SK-N-SH (cell line): Measurements from ENCODE around the gene FNDC4. TPM values are rescaled to one million over a fixed set of nuclear protein-coding genes. Genes with fewer than 3 reads are reported as not detected.

Source experiments
- CTCF ChIA-PET: fragments of 300-600, 350-600 bp; formaldehyde crosslinking; extraction: SDS; loops from one replicate; lab custom pipeline; 2021; lab: Yijun Ruan, JAX
- POLR2A ChIA-PET: fragments of 350-600 bp; sonication (Branson Sonifier 250); formaldehyde crosslinking; extraction: SDS; loops from one replicate; lab custom pipeline; 2020; ENCODE audit warnings: antibody characterized with exemption, inconsistent platforms; lab: Yijun Ruan, JAX
- DNase-seq: peaks from one replicate; pipeline ENCODE4 v3.0.0; 2012
- H2AFZ ChIP-seq: fragments of 200-600 bp; sonication (generic); 2 replicates; pipeline ENCODE4 v1.8.1; 2016; ENCODE audit warnings: antibody characterized with exemption, mild to moderate bottlenecking, low read depth
- H3F3A ChIP-seq: fragments of 200-600 bp; sonication (generic); replicated peaks from 2 replicates; pipeline ENCODE3; 2016; ENCODE audit warnings: antibody characterized with exemption, mild to moderate bottlenecking; ENCODE audit not compliant: insufficient read depth
- H3K27ac ChIP-seq, 2 experiments: fragments of 200-500 bp in 1 of 2; fragments of 200-600 bp in 1 of 2; sonication (Bioruptor generic) in 1 of 2; sonication (generic), shearing (Covaris generic) in 1 of 2; 2 replicates each; pipeline versions ENCODE4 v1.5.1 to v1.6.1; 2014 to 2016; ENCODE audit warnings: low read depth in 2 of 2, inconsistent platforms in 1 of 2, low read length in 1 of 2, mild to moderate bottlenecking in 1 of 2, mixed read lengths in 1 of 2
- H3K27me3 ChIP-seq: fragments of 200-600 bp; sonication (generic), shearing (Covaris generic); 2 replicates; pipeline ENCODE4 v1.6.1; 2016; ENCODE audit warnings: mixed run types; ENCODE audit not compliant: insufficient read depth
- H3K36me3 ChIP-seq, 2 experiments: fragments of 200-500 bp in 1 of 2; fragments of 200-600 bp in 1 of 2; sonication (Bioruptor generic) in 1 of 2; sonication (generic) in 1 of 2; replicated peaks in 1 of 2; 2 replicates each; pipeline versions ENCODE3 to v1.5.1; 2014 to 2016; ENCODE audit warnings: low read length in 1 of 2, mild to moderate bottlenecking in 1 of 2; ENCODE audit not compliant: insufficient read depth in 2 of 2, control insufficient read depth in 1 of 2
- H3K4me1 ChIP-seq, 2 experiments: fragments of 200-500 bp in 1 of 2; fragments of 200-600 bp in 1 of 2; sonication (Bioruptor generic) in 1 of 2; sonication (generic), shearing (Covaris generic) in 1 of 2; 2 replicates each; pipeline versions ENCODE4 v1.5.1 to v1.6.1; 2014 to 2016; ENCODE audit warnings: low read depth in 1 of 2, low read length in 1 of 2, mixed run types in 1 of 2; ENCODE audit not compliant: insufficient read depth in 2 of 2, control insufficient read depth in 1 of 2
- H3K4me2 ChIP-seq: fragments of 200-600 bp; sonication (generic), shearing (Covaris generic); 2 replicates; pipeline ENCODE4 v1.6.1; 2017; ENCODE audit warnings: mixed run types
- H3K4me3 ChIP-seq, 2 experiments: fragments of 200-500 bp in 1 of 2; fragments of 200-600 bp in 1 of 2; sonication (Bioruptor generic) in 1 of 2; sonication (generic), shearing (Covaris generic) in 1 of 2; 2 replicates each; pipeline versions ENCODE4 v1.5.1 to v1.8.1; 2014 to 2016; ENCODE audit warnings: low read depth in 2 of 2, inconsistent platforms in 1 of 2, low read length in 1 of 2, mild to moderate bottlenecking in 1 of 2, mixed read lengths in 1 of 2, moderate library complexity in 1 of 2
- H3K79me2 ChIP-seq: fragments of 200-600 bp; sonication (generic); 2 replicates; pipeline ENCODE4 v1.8.1; 2017; ENCODE audit warnings: mild to moderate bottlenecking; ENCODE audit not compliant: insufficient read depth
- H3K9ac ChIP-seq: fragments of 200-600 bp; sonication (generic); 2 replicates; pipeline ENCODE4 v1.6.1; 2017; ENCODE audit warnings: mixed run types
- H3K9me2 ChIP-seq: fragments of 200-600 bp; sonication (generic); 2 replicates; pipeline ENCODE4 v1.6.1; 2017; ENCODE audit warnings: mixed run types
- H3K9me3 ChIP-seq: fragments of 200-600 bp; sonication (generic); 2 replicates; pipeline ENCODE4 v1.6.1; 2017; ENCODE audit warnings: mixed run types, mild to moderate bottlenecking, moderate library complexity
- H4K20me1 ChIP-seq: fragments of 200-600 bp; sonication (generic); 2 replicates; pipeline ENCODE4 v1.6.1; 2017; ENCODE audit warnings: mild to moderate bottlenecking, mixed run types; ENCODE audit not compliant: insufficient read depth
- CHD2 ChIP-seq: fragments of 150-350 bp; IDR thresholded peaks from 2 replicates; pipeline ENCODE4 v1.6.1; 2018; ENCODE audit warnings: low read length; ENCODE audit not compliant: partially characterized antibody
- EP300 ChIP-seq, 2 experiments: IDR thresholded peaks; 2 replicates each; pipeline versions ENCODE4 v1.4.0 to v1.6.1; 2012; ENCODE audit warnings: borderline replicate concordance in 1 of 2, low read depth in 1 of 2, low read length in 1 of 2
- FOXM1 ChIP-seq: IDR thresholded peaks from 2 replicates; pipeline ENCODE4 v1.4.0; 2012; ENCODE audit warnings: low read depth, mild to moderate bottlenecking
- JUND ChIP-seq: IDR thresholded peaks from 2 replicates; pipeline ENCODE4 v1.4.0; 2012
- MEF2A ChIP-seq: IDR thresholded peaks from 2 replicates; pipeline ENCODE4 v1.4.0; 2012; ENCODE audit warnings: low read depth, borderline replicate concordance
- MXI1 ChIP-seq: IDR thresholded peaks from 2 replicates; pipeline ENCODE4 v1.6.1; 2012; ENCODE audit warnings: mild to moderate bottlenecking, low read depth, low read length, improper control_type of control experiment
- NFIC ChIP-seq: IDR thresholded peaks from 2 replicates; pipeline ENCODE4 v1.4.0; 2012; ENCODE audit warnings: borderline replicate concordance
- NRF1 ChIP-seq: IDR thresholded peaks from 2 replicates; pipeline ENCODE4 v1.6.1; 2012; ENCODE audit warnings: low read depth, mild to moderate bottlenecking, low read length
- POLR2AphosphoS5 ChIP-seq: IDR thresholded peaks from 2 replicates; pipeline ENCODE4 v1.6.1; 2012; ENCODE audit warnings: low read depth, low read length
- RCOR1 ChIP-seq: fragments of 150-350 bp; IDR thresholded peaks from 2 replicates; pipeline ENCODE4 v1.6.1; 2017; ENCODE audit warnings: antibody characterized with exemption, low read length
- RFX5 ChIP-seq: IDR thresholded peaks from 2 replicates; pipeline ENCODE4 v1.6.1; 2012; ENCODE audit warnings: mild to moderate bottlenecking, improper control_type of control experiment, low read length
- RXRA ChIP-seq: IDR thresholded peaks from 2 replicates; pipeline ENCODE4 v1.4.0; 2012; ENCODE audit warnings: low read depth, mild to moderate bottlenecking, borderline replicate concordance
- SMC3 ChIP-seq: IDR thresholded peaks from 2 replicates; pipeline ENCODE4 v1.6.1; 2012; ENCODE audit warnings: low read depth, low read length, improper control_type of control experiment
- TAF1 ChIP-seq: IDR thresholded peaks from 2 replicates; pipeline ENCODE4 v1.6.1; 2012; ENCODE audit warnings: low read depth, mild to moderate bottlenecking, low read length, moderate library complexity, borderline replicate concordance
- TCF12 ChIP-seq: IDR thresholded peaks from 2 replicates; pipeline ENCODE4 v1.4.0; 2012
- TEAD4 ChIP-seq: IDR thresholded peaks from 2 replicates; pipeline ENCODE4 v1.4.0; 2012; ENCODE audit warnings: mild to moderate bottlenecking, borderline replicate concordance; ENCODE audit not compliant: insufficient read depth
- USF2 ChIP-seq: fragments of 150-350 bp; IDR thresholded peaks from 2 replicates; pipeline ENCODE4 v1.6.1; 2017; ENCODE audit warnings: antibody characterized with exemption, low read length, low read depth, borderline replicate concordance
- ZBTB33 ChIP-seq: IDR thresholded peaks from 2 replicates; pipeline ENCODE4 v1.4.0; 2012; ENCODE audit warnings: low read depth, borderline replicate concordance
- WGBS: methylation state at CpG from one replicate; pipeline ENCODE4 v1.1.6; 2017; ENCODE audit warnings: low lambda C conversion rate; 5-methylcytosine and 5-hydroxymethylcytosine counted together
- polyA plus RNA-seq, 3 experiments: library from polyadenylated mRNA; depleted of rRNA; stranded (reverse); fragments of >200 nt; gene quantifications; 2 replicates each; pipeline ENCODE4 v1.2.3, GENCODE V29; 2012
- TF ChIP-seq, protein P1 (sequence below): fragments of 150-350 bp; IDR thresholded peaks from 2 replicates; pipeline ENCODE4 v1.6.1; 2016; ENCODE audit warnings: mild to moderate bottlenecking, low read depth, low read length
- TF ChIP-seq, protein P2 (sequence below): fragments of 200-600 bp; sonication (generic); IDR thresholded peaks from 2 replicates; pipeline ENCODE4 v1.6.1; 2017; ENCODE audit warnings: antibody characterized with exemption, mild to moderate bottlenecking, moderate library complexity
- TF ChIP-seq, protein P3 (sequence below): IDR thresholded peaks from 2 replicates; pipeline ENCODE4 v1.4.0; 2012; ENCODE audit warnings: low read depth

Gene FNDC4
- polyA plus RNA-seq, 1 of the 3 experiments (the other 2 are of a cell fraction): 27.0 TPM

- no peak for TF ChIP-seq ZBTB33
- no peak for TF ChIP-seq NRF1
- no peak for TF ChIP-seq SMC3
These were observed 25.3 kb upstream of the FNDC4 start (continued) for GRCh38 chr2:27520316-27520715.

- TF ChIP-seq, protein P1, sequence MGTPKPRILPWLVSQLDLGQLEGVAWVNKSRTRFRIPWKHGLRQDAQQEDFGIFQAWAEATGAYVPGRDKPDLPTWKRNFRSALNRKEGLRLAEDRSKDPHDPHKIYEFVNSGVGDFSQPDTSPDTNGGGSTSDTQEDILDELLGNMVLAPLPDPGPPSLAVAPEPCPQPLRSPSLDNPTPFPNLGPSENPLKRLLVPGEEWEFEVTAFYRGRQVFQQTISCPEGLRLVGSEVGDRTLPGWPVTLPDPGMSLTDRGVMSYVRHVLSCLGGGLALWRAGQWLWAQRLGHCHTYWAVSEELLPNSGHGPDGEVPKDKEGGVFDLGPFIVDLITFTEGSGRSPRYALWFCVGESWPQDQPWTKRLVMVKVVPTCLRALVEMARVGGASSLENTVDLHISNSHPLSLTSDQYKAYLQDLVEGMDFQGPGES: no peak
- TF ChIP-seq TCF12 (no peak), RCOR1 (no peak), RFX5 (no peak), MEF2A (no peak), SMC3 (no peak), POLR2AphosphoS5 (no peak), NFIC (no peak), FOXM1 (no peak), MXI1 (no peak), USF2 (no peak), TEAD4 (no peak), RXRA (no peak), TAF1 (no peak), JUND (no peak), EP300 (IDR thresholded peaks at IDR 0.05; ENCODE audit: borderline replicate concordance in 1 of 2, low read depth in 1 of 2, low read length in 1 of 2) (no peak), CHD2 (no peak), ZBTB33 (no peak)
- TF ChIP-seq, protein P2, sequence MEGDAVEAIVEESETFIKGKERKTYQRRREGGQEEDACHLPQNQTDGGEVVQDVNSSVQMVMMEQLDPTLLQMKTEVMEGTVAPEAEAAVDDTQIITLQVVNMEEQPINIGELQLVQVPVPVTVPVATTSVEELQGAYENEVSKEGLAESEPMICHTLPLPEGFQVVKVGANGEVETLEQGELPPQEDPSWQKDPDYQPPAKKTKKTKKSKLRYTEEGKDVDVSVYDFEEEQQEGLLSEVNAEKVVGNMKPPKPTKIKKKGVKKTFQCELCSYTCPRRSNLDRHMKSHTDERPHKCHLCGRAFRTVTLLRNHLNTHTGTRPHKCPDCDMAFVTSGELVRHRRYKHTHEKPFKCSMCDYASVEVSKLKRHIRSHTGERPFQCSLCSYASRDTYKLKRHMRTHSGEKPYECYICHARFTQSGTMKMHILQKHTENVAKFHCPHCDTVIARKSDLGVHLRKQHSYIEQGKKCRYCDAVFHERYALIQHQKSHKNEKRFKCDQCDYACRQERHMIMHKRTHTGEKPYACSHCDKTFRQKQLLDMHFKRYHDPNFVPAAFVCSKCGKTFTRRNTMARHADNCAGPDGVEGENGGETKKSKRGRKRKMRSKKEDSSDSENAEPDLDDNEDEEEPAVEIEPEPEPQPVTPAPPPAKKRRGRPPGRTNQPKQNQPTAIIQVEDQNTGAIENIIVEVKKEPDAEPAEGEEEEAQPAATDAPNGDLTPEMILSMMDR: no peak
- TF ChIP-seq, protein P3, sequence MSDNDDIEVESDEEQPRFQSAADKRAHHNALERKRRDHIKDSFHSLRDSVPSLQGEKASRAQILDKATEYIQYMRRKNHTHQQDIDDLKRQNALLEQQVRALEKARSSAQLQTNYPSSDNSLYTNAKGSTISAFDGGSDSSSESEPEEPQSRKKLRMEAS: no peak
- Histone ChIP-seq H3K4me1 (no peaks in the 10 kb centered on the region), H3K27ac (no peak overlapping the region), H3K36me3 (no peaks in the 10 kb centered on the region), H3F3A (no peaks in the 10 kb centered on the region), H4K20me1 (no peaks in the 10 kb centered on the region), H3K27me3 (no peaks in the 10 kb centered on the region; the same call in 1 of the 2 replicates), H3K4me2 (no peak overlapping the region), H3K9me2 (no peaks in the 10 kb centered on the region), H3K9me3 (no peaks in the 10 kb centered on the region), H3K4me3 (no peak overlapping the region), H3K9ac (no peak overlapping the region), H2AFZ (no peak overlapping the region), H3K79me2 (no peaks in the 10 kb centered on the region)
- 77% methylated on average over 4 of the region's 4 CpGs for WGBS
- POLR2A ChIA-PET: no interaction called here
- CTCF ChIA-PET: no interaction called here
- no peak for DNase-seq
These were observed 23.7 kb upstream of the FNDC4 start for GRCh38 chr2:27518782-27519113.
